ENCODE data around the gene NUP188.

Gene NUP188

DNA sequence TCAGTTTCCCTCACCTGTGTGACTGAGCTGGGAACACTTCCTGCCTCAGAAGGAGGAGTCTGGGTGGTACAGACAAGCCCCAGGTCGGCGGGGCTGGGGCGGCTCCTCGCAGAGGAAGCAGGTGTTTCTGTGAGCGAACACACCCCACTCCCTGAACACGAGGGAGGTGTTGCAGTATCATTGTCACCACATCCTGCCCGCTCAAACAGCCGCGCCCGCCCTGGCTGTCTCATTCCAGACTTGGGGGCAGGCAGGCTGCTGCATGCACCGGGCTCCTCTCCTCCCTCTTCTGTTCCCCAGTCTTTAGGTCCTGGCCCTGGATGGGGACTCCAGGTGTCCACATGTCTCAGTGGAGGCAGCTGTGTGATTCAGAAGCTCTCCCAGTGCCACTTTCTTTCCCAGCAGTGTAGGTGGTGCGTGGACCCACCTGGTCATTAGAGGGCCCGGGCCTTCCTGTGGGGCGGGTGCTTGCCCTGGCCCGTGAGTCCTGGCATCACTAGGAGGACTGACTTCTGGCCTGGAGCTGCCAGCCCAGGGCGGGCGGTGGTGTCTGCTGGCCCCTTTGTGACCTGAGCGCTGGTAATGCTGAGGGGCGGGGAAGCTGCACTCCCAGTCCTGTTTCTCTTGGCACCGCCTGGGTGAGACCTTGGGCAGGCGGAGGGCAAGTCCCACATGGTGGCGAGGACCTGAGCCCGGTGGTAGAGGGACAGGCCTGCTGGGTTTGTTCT lies 45.0 kb upstream of the NUP188 start:
- no peak for TF ChIP-seq CTCF (IDR thresholded peaks at IDR 0.05; ENCODE audit: low read depth, low read length)
- H3K4me3 ChIP-seq (ENCODE audit: low read depth, low read length): no peak overlapping the region

GRCh38 chr9:128903079-128903461 lies 44.4 kb upstream of the NUP188 start:
- no peak overlapping the region for H3K4me3 ChIP-seq (ENCODE audit: low read depth, low read length)
- TF ChIP-seq CTCF (IDR thresholded peaks at IDR 0.05; ENCODE audit: low read depth, low read length): no peak

DNA sequence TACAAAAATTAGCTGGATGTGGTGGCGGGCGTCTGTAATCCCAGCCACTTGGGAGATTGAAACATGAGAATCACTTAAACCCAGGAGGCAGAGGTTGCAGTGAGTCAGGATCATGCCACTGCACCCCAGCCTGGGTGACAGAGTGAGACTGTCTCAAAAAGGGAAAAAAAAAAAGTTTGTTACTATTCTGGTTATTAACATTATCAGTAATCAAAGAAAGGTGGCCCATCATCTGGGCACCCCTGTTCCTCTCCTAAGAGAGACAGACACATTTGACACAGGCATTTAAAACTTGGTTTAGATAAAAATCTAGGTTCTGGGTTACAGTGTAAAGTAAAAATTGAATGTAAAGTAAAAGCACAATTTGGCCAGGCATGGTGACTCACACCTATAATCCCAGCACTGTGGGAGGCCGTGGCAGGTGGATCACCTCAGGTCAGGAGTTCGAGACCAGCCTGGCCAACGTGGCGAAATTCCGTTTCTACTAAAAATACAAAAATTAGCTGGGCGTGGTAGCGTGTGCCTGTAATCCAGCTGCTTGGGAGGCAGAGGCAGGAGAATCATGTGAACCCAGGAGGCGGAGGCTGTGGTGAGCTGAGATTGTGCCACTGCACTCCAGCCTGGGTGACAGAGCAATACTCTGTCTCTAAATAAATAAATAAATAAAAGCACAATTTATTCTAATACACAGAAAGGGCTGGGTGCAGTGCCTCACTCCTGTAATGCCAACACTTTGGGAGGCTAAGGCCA lies 43.5 kb upstream of the NUP188 start:
- no peak overlapping the region for H3K4me3 ChIP-seq (ENCODE audit: low read depth, low read length)
- TF ChIP-seq CTCF (IDR thresholded peaks at IDR 0.05; ENCODE audit: low read depth, low read length): no peak

DNA sequence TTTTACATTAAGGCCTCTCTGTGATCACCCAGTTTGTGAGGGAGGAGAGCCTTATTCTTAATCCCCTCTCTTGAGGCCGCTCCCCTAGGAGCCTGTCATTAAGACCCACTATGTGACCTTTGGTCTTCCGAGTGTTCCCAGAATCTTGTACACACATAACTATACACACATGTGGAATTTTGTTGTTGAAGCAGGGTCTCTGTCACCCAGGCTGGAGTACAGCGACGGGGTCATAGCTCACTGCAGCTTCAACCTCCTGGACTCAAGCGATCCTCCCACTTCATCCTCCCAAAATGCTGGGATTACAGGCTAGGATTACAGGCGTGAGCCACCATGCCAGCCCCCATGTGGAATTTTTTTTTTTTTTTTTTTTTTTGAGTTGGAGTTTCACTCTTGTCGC lies 41.5 kb upstream of the NUP188 start:
- TF ChIP-seq CTCF (IDR thresholded peaks at IDR 0.05; ENCODE audit: low read depth, low read length): no peak
- no peak overlapping the region for H3K4me3 ChIP-seq (ENCODE audit: low read depth, low read length)

- no peak for TF ChIP-seq CTCF (IDR thresholded peaks at IDR 0.05; ENCODE audit: low read depth, low read length)
- no peak overlapping the region for H3K4me3 ChIP-seq (ENCODE audit: low read depth, low read length)
These were observed 40.8 kb upstream of the NUP188 start for GRCh38 chr9:128906741-128907140.

- no peak overlapping the region for H3K4me3 ChIP-seq (ENCODE audit: low read depth, low read length)
These were observed 39.1 kb upstream of the NUP188 start for GRCh38 chr9:128908372-128908771.

More at GRCh38 chr9:128908372-128908771, 39.1 kb upstream of the NUP188 start:
- no peak for TF ChIP-seq CTCF (IDR thresholded peaks at IDR 0.05; ENCODE audit: low read depth, low read length)

Data from WI38 (cell line).